ENCODE results near the gene SNRNP48. TPM values are rescaled to one million over a fixed set of nuclear protein-coding genes. Genes with fewer than 3 reads are reported as not detected.

SNRNP48 gene
- total and polyA plus RNA-seq, 2 donors, result 9.6 to 9.7 TPM

GRCh38 chr6:7640607-7641577 lies 50.9 kb downstream of the SNRNP48 start:
- Histone ChIP-seq H3K9me3 (ENCODE audit: control insufficient read depth in 2 of 2, insufficient read depth in 1 of 2, low read length in 1 of 2) (no peaks in the 10 kb centered on the region), H3K4me3 (ENCODE audit: low read length in 2 of 2) (no peak overlapping the region), H3K4me1 (ENCODE audit: control insufficient read depth in 2 of 2, insufficient read depth in 2 of 2, low read length in 2 of 2) (no peaks in the 10 kb centered on the region), H3K36me3 (ENCODE audit: control insufficient read depth in 2 of 2, insufficient read depth in 2 of 2, low read length in 1 of 2) (no peaks in the 10 kb centered on the region), H3K27ac (ENCODE audit: low read depth in 1 of 2, low read length in 1 of 2) (no peak overlapping the region), H3K27me3 (ENCODE audit: control insufficient read depth in 2 of 2, insufficient read depth in 1 of 2, low read length in 1 of 2) (no peaks in the 10 kb centered on the region)
- WGBS, result 95% methylated on average over 12 of the region's 12 CpGs
- no peak for DNase-seq (ENCODE audit: low read depth in 6 of 9, low spot score in 9 of 9)

DNA sequence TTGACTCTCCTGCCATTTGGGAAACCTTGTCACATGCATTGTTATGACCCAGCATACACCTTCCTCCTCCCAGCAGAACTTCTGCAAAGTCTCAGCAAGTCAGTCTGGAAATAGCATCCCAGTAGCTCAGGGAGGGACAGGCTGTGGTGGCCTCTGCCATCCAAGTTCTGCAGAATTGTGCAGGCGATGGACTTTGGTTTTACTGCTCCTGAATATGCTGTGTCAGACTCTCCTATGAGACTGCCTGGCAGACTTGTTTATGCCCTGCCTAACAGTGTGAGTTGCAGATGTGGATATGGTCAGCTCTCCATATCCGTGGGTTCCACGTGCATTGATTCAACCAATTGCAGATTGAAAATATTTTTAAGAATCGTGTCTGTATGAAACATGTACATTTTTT lies 52.8 kb downstream of the SNRNP48 start:
- Histone ChIP-seq H3K36me3 (ENCODE audit: control insufficient read depth in 2 of 2, insufficient read depth in 2 of 2, low read length in 1 of 2) (no peaks in the 10 kb centered on the region), H3K4me3 (ENCODE audit: low read length in 2 of 2) (no peak overlapping the region), H3K27me3 (ENCODE audit: control insufficient read depth in 2 of 2, insufficient read depth in 1 of 2, low read length in 1 of 2) (no peaks in the 10 kb centered on the region), H3K9me3 (ENCODE audit: control insufficient read depth in 2 of 2, insufficient read depth in 1 of 2, low read length in 1 of 2) (no peaks in the 10 kb centered on the region), H3K27ac (ENCODE audit: low read depth in 1 of 2, low read length in 1 of 2) (no peak overlapping the region), H3K4me1 (ENCODE audit: control insufficient read depth in 2 of 2, insufficient read depth in 2 of 2, low read length in 2 of 2) (no peaks in the 10 kb centered on the region)
- DNase-seq (ENCODE audit: low read depth in 6 of 9, low spot score in 9 of 9), result no peak
- 96% methylated on average over 4 of the region's 4 CpGs for WGBS

DNA sequence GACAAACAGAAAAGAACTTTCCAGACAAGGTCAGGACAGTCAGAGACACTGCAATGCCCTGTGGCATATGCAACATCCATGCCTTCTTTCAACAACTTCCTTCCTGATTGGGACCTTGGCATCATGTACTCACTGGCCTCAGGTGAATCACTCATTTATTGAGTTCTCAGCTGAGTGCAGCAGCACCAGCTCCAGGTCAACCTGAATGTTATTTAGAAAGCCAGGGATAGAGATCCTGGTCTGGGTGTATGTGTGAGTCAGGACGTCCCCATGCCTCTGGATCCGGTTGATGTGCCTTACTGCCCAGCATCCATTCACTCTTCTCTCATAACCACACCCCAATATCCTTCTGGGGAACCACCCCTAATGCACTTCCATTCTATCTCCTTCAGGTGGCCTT lies 54.4 kb downstream of the SNRNP48 start:
- Histone ChIP-seq H3K4me3 (ENCODE audit: low read length in 2 of 2) (no peak overlapping the region), H3K9me3 (ENCODE audit: control insufficient read depth in 2 of 2, insufficient read depth in 1 of 2, low read length in 1 of 2) (no peaks in the 10 kb centered on the region), H3K4me1 (ENCODE audit: control insufficient read depth in 2 of 2, insufficient read depth in 2 of 2, low read length in 2 of 2) (no peaks in the 10 kb centered on the region), H3K27me3 (ENCODE audit: control insufficient read depth in 2 of 2, insufficient read depth in 1 of 2, low read length in 1 of 2) (no peaks in the 10 kb centered on the region), H3K36me3 (ENCODE audit: control insufficient read depth in 2 of 2, insufficient read depth in 2 of 2, low read length in 1 of 2) (no peaks in the 10 kb centered on the region), H3K27ac (ENCODE audit: low read depth in 1 of 2, low read length in 1 of 2) (no peak overlapping the region)
- WGBS, result 97% methylated on average over 2 of the region's 2 CpGs
- no peak for DNase-seq (ENCODE audit: low read depth in 6 of 9, low spot score in 9 of 9)

DNA sequence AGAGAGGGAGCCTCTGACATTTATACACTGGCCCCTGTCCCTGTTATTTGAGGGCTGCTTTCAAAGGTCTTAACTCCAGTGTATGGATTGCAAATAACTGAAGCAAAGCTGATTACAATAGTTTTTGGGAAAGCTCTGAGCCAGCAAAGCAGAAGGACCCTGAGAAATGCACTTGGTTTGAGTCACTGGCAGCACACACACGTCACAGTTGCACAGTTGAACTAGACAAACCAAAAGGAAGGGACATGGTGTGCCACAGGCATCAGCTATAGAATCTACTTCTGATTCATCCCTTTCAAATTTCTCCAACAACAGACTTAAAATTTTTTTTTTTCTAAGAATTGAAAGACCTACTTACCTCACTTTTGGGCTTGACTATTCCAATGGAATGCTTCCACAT lies 56.4 kb downstream of the SNRNP48 start:
- no peak for DNase-seq (ENCODE audit: low read depth in 6 of 9, low spot score in 9 of 9)
- 94% methylated on average over 1 of the region's 1 CpG for WGBS

GRCh38 chr6:7647504-7647903 lies 57.5 kb downstream of the SNRNP48 start:
- DNase-seq (ENCODE audit: low read depth in 6 of 9, low spot score in 9 of 9), result peak in 2 of 9 donors; percentile 4 to 43
- Histone ChIP-seq H3K4me1 (ENCODE audit: control insufficient read depth in 2 of 2, insufficient read depth in 2 of 2, low read length in 2 of 2) (no peaks in the 10 kb centered on the region), H3K36me3 (ENCODE audit: control insufficient read depth in 2 of 2, insufficient read depth in 2 of 2, low read length in 1 of 2) (no peaks in the 10 kb centered on the region), H3K4me3 (ENCODE audit: low read length in 2 of 2) (no peak overlapping the region), H3K9me3 (ENCODE audit: control insufficient read depth in 2 of 2, insufficient read depth in 1 of 2, low read length in 1 of 2) (no peaks in the 10 kb centered on the region), H3K27ac (ENCODE audit: low read depth in 1 of 2, low read length in 1 of 2) (no peak overlapping the region), H3K27me3 (ENCODE audit: control insufficient read depth in 2 of 2, insufficient read depth in 1 of 2, low read length in 1 of 2) (no peaks in the 10 kb centered on the region)
- WGBS, result 62% methylated on average over 1 of the region's 1 CpG

More for the DNA sequence above, 56.4 kb downstream of the SNRNP48 start:
- Histone ChIP-seq H3K4me1 (ENCODE audit: control insufficient read depth in 2 of 2, insufficient read depth in 2 of 2, low read length in 2 of 2) (no peaks in the 10 kb centered on the region), H3K27ac (ENCODE audit: low read depth in 1 of 2, low read length in 1 of 2) (no peak overlapping the region), H3K4me3 (ENCODE audit: low read length in 2 of 2) (no peak overlapping the region), H3K27me3 (ENCODE audit: control insufficient read depth in 2 of 2, insufficient read depth in 1 of 2, low read length in 1 of 2) (no peaks in the 10 kb centered on the region), H3K9me3 (ENCODE audit: control insufficient read depth in 2 of 2, insufficient read depth in 1 of 2, low read length in 1 of 2) (no peaks in the 10 kb centered on the region), H3K36me3 (ENCODE audit: control insufficient read depth in 2 of 2, insufficient read depth in 2 of 2, low read length in 1 of 2) (no peaks in the 10 kb centered on the region)

GRCh38 chr6:7649037-7649810 lies 59.2 kb downstream of the SNRNP48 start:
- DNase-seq (ENCODE audit: low read depth in 6 of 9, low spot score in 9 of 9), result no peak
- H3K4me1 ChIP-seq (ENCODE audit: control insufficient read depth in 2 of 2, insufficient read depth in 2 of 2, low read length in 2 of 2), result no peaks in the 10 kb centered on the region
- WGBS, result 90% methylated on average over 12 of the region's 12 CpGs
- no peaks in the 10 kb centered on the region for H3K27me3 ChIP-seq (ENCODE audit: control insufficient read depth in 2 of 2, insufficient read depth in 1 of 2, low read length in 1 of 2)
- H3K9me3 ChIP-seq (ENCODE audit: control insufficient read depth in 2 of 2, insufficient read depth in 1 of 2, low read length in 1 of 2), result no peaks in the 10 kb centered on the region
- no peak overlapping the region for H3K27ac ChIP-seq (ENCODE audit: low read depth in 1 of 2, low read length in 1 of 2)
- no peak overlapping the region for H3K4me3 ChIP-seq (ENCODE audit: low read length in 2 of 2)
- H3K36me3 ChIP-seq (ENCODE audit: control insufficient read depth in 2 of 2, insufficient read depth in 2 of 2, low read length in 1 of 2), result no peaks in the 10 kb centered on the region

GRCh38 chr6:7650878-7651277 lies 60.9 kb downstream of the SNRNP48 start:
- H3K4me3 ChIP-seq (ENCODE audit: low read length in 2 of 2), result no peak overlapping the region
- H3K36me3 ChIP-seq (ENCODE audit: control insufficient read depth in 2 of 2, insufficient read depth in 2 of 2, low read length in 1 of 2), result no peaks in the 10 kb centered on the region
- WGBS, result 98% methylated on average over 4 of the region's 4 CpGs
- no peaks in the 10 kb centered on the region for H3K4me1 ChIP-seq (ENCODE audit: control insufficient read depth in 2 of 2, insufficient read depth in 2 of 2, low read length in 2 of 2)
- no peak overlapping the region for H3K27ac ChIP-seq (ENCODE audit: low read depth in 1 of 2, low read length in 1 of 2)
- H3K9me3 ChIP-seq (ENCODE audit: control insufficient read depth in 2 of 2, insufficient read depth in 1 of 2, low read length in 1 of 2), result no peaks in the 10 kb centered on the region
- DNase-seq (ENCODE audit: low read depth in 6 of 9, low spot score in 9 of 9), result no peak
- no peaks in the 10 kb centered on the region for H3K27me3 ChIP-seq (ENCODE audit: control insufficient read depth in 2 of 2, insufficient read depth in 1 of 2, low read length in 1 of 2)

GRCh38 chr6:7652957-7653356 lies 63.0 kb downstream of the SNRNP48 start:
- WGBS, result 99% methylated on average over 3 of the region's 3 CpGs
- no peak overlapping the region for H3K4me3 ChIP-seq (ENCODE audit: low read length in 2 of 2)
- no peak for DNase-seq (ENCODE audit: low read depth in 6 of 9, low spot score in 9 of 9)

GRCh38 chr6:7656355-7656754 lies 66.4 kb downstream of the SNRNP48 start:
- WGBS, result 98% methylated on average over 1 of the region's 1 CpG
- no peak overlapping the region for H3K27ac ChIP-seq (ENCODE audit: low read depth in 1 of 2, low read length in 1 of 2)

More at GRCh38 chr6:7652957-7653356, 63.0 kb downstream of the SNRNP48 start:
- no peaks in the 10 kb centered on the region for H3K27me3 ChIP-seq (ENCODE audit: control insufficient read depth in 2 of 2, insufficient read depth in 1 of 2, low read length in 1 of 2)
- no peak overlapping the region for H3K27ac ChIP-seq (ENCODE audit: low read depth in 1 of 2, low read length in 1 of 2)
- H3K36me3 ChIP-seq (ENCODE audit: control insufficient read depth in 2 of 2, insufficient read depth in 2 of 2, low read length in 1 of 2), result no peaks in the 10 kb centered on the region
- no peaks in the 10 kb centered on the region for H3K9me3 ChIP-seq (ENCODE audit: control insufficient read depth in 2 of 2, insufficient read depth in 1 of 2, low read length in 1 of 2)
- H3K4me1 ChIP-seq (ENCODE audit: control insufficient read depth in 2 of 2, insufficient read depth in 2 of 2, low read length in 2 of 2), result no peaks in the 10 kb centered on the region

More at GRCh38 chr6:7656355-7656754, 66.4 kb downstream of the SNRNP48 start:
- DNase-seq (ENCODE audit: low read depth in 6 of 9, low spot score in 9 of 9), result no peak
- H3K4me1 ChIP-seq (ENCODE audit: control insufficient read depth in 2 of 2, insufficient read depth in 2 of 2, low read length in 2 of 2), result no peaks in the 10 kb centered on the region
- no peaks in the 10 kb centered on the region for H3K36me3 ChIP-seq (ENCODE audit: control insufficient read depth in 2 of 2, insufficient read depth in 2 of 2, low read length in 1 of 2)
- H3K27me3 ChIP-seq (ENCODE audit: control insufficient read depth in 2 of 2, insufficient read depth in 1 of 2, low read length in 1 of 2), result no peaks in the 10 kb centered on the region
- no peak overlapping the region for H3K4me3 ChIP-seq (ENCODE audit: low read length in 2 of 2)
- no peaks in the 10 kb centered on the region for H3K9me3 ChIP-seq (ENCODE audit: control insufficient read depth in 2 of 2, insufficient read depth in 1 of 2, low read length in 1 of 2)

All from thymus (tissue), 11 donors.